ENCODE results near the gene DDIT4.

DNA sequence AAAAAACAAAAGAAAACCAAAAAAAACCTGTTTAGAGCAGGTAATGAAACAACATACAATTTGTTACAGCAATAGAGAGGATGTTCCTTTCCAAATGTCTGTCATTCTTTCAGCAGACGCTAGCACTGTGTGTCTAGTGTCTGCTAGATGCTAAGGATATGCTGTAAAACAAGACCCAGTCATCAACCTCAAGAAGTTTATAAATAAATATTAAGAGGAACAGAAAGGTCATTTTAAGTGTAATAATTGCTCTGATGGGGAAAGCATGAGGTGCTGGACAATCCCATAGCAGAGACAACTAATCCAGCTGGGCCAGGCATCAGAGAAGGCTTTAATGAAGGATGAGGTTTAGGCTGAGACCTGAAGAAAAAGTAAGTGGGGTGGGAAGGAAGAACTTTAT, 34.3 kb upstream of the DDIT4 start:
- TF ChIP-seq, protein P1, sequence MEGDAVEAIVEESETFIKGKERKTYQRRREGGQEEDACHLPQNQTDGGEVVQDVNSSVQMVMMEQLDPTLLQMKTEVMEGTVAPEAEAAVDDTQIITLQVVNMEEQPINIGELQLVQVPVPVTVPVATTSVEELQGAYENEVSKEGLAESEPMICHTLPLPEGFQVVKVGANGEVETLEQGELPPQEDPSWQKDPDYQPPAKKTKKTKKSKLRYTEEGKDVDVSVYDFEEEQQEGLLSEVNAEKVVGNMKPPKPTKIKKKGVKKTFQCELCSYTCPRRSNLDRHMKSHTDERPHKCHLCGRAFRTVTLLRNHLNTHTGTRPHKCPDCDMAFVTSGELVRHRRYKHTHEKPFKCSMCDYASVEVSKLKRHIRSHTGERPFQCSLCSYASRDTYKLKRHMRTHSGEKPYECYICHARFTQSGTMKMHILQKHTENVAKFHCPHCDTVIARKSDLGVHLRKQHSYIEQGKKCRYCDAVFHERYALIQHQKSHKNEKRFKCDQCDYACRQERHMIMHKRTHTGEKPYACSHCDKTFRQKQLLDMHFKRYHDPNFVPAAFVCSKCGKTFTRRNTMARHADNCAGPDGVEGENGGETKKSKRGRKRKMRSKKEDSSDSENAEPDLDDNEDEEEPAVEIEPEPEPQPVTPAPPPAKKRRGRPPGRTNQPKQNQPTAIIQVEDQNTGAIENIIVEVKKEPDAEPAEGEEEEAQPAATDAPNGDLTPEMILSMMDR (conservative IDR thresholded peaks at IDR 0.05) = no peak
- TF ChIP-seq ZFX (IDR thresholded peaks at IDR 0.05) = no peak
